Measurements from ENCODE around the gene SCARB1. TPM values are rescaled to one million over a fixed set of nuclear protein-coding genes. Genes with fewer than 3 reads are reported as not detected.
A peak's percentile ranks its signal among the peaks of the same experiment; 100 is the strongest.

The SCARB1 gene
- total RNA-seq, 6 experiments from 2014 or later, result 128 to 359 (median 214) TPM

DNA sequence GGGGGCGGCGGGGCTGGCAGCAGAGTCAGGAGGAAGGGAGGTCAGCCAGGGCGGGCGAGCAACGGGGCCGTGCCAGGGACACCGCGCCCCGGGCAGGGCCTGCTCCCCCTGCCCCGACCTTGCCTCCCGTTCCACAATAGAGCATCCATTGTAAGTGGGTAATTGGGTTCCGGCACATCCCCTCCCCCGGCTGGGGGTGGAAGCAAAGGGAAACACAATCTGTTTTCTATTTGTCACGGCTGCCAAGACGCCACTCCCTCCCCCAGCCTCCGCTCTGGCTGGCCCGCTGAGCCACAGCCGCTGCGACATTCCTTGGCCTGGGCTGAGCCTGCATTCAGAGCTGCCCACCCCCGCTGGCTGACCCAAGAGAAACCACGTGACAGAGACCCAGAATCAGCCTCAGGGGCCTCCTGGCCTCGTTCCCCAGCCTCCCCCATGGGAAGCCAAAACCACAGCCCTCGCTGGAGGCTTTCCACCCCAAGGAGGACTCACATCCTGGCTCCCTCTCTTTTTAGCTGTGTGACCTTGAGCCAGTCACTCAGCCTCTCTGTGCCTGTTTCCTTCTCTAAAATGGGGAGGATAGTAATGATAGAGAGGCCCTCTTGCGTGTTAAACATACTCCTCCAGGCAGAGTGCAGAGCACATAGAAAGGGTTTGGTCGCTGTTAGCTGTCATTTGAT, 117.6 kb downstream of the SCARB1 start:
- TF ChIP-seq, protein P1, sequence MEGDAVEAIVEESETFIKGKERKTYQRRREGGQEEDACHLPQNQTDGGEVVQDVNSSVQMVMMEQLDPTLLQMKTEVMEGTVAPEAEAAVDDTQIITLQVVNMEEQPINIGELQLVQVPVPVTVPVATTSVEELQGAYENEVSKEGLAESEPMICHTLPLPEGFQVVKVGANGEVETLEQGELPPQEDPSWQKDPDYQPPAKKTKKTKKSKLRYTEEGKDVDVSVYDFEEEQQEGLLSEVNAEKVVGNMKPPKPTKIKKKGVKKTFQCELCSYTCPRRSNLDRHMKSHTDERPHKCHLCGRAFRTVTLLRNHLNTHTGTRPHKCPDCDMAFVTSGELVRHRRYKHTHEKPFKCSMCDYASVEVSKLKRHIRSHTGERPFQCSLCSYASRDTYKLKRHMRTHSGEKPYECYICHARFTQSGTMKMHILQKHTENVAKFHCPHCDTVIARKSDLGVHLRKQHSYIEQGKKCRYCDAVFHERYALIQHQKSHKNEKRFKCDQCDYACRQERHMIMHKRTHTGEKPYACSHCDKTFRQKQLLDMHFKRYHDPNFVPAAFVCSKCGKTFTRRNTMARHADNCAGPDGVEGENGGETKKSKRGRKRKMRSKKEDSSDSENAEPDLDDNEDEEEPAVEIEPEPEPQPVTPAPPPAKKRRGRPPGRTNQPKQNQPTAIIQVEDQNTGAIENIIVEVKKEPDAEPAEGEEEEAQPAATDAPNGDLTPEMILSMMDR (IDR thresholded peaks at IDR 0.05), result no peak
- TF ChIP-seq POLR2A (IDR thresholded peaks at IDR 0.05), result no peak
- Histone ChIP-seq H3K27me3 (no peaks in the 10 kb centered on the region), H3K36me3 (no peaks in the 10 kb centered on the region), H3K4me1 (peaks cover 0 to 61% (median 29%) of the 10 kb centered on the region in 4 donors), H3K4me3 (peak overlapping the region in 1 of 3 donors; percentile 3), H3K27ac (peak overlapping the region; percentile 66 to 88 (median 70)), H3K9me3 (no peaks in the 10 kb centered on the region)
- intact Hi-C loops (cut with DNase I), result no loop called here
- 12% methylated on average over 6 of the region's 25 CpGs for WGBS (ENCODE audit: insufficient coverage, low coverage, low lambda C conversion rate, missing lambda C conversion rate)
- DNase-seq (peak; percentile 92 to 94 (median 93)), ATAC-seq (peak; percentile 71 to 84 (median 81))

DNA sequence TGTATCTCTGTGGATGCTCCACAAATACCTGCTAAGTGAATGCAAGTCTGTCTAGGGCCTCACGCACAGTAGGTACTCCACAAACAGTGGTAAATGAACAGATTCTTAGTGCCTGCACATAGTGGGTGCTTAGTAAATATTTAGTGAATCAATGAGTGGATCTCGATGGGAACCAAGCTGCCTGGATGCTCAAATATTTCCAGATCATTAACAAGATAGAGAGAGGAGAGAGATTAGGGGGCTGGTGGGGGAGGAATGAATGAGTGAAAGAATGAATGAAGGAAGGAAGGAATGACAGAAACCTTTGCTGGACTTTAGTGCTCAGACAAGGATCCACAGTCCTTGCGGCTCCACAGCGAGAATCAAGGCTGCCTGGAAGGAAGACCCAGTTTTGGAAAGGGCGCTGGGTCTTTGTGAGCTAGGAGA, 118.2 kb downstream of the SCARB1 start:
- Histone ChIP-seq H3K4me3 (no peak overlapping the region), H3K4me1 (peaks cover 0 to 61% (median 29%) of the 10 kb centered on the region in 4 donors), H3K27me3 (no peaks in the 10 kb centered on the region), H3K36me3 (no peaks in the 10 kb centered on the region), H3K9me3 (no peaks in the 10 kb centered on the region), H3K27ac (peak overlapping the region; percentile 66 to 88 (median 70))
- no peak for ATAC-seq
- TF ChIP-seq, protein P1 (IDR thresholded peaks at IDR 0.05), result no peak
- no peak for TF ChIP-seq POLR2A (IDR thresholded peaks at IDR 0.05)
- no peak for DNase-seq
- 35% methylated on average over 4 of the region's 5 CpGs for WGBS (ENCODE audit: insufficient coverage, low coverage, low lambda C conversion rate, missing lambda C conversion rate)
- intact Hi-C loops (cut with DNase I), result no loop called here

DNA sequence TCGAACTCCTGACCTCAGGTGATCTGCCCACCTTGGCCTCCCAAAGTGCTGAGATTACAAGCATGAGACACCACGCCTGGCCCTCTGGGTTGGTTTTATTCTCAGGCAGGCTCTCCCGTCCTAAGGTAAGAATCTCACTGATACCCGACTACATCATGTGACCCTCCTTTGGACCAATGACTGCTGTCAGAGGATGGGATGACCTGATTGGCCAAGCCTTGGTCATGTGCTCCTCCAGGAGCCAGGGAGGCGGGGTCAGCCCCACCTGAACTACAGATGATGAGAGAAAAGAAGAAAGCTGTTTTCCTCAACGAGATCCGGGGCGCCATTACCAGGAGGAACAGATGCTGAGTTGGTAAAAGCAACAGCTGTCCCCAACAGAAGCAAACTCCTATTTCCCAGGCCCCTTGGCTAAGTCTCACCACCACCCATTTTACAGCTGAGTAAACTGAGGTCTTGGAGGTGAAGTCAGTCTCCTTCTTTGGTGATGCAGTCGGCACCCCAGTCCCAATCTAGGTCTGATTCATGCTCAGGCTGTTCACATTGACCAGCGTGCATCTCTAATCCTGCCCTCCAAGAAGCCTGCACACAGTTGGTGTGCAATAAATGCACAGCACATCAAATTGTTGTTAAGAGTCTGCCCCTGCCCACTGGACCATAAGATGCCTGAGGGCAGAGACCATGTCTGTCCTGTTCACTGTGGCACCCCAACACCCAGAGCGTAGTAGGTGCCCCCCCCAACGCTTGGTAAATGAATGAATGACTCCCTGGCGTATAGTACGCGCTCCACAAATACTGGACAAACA, 118.8 kb downstream of the SCARB1 start:
- DNase-seq (no peak), ATAC-seq (no peak)
- Histone ChIP-seq H3K9me3 (no peaks in the 10 kb centered on the region), H3K36me3 (no peaks in the 10 kb centered on the region), H3K4me3 (no peak overlapping the region), H3K27me3 (no peaks in the 10 kb centered on the region), H3K4me1 (peaks cover 0 to 58% (median 28%) of the 10 kb centered on the region in 4 donors), H3K27ac (peak overlapping the region in 2 of 3 donors; percentile 70 to 88)
- 85% methylated on average over 7 of the region's 15 CpGs for WGBS (ENCODE audit: insufficient coverage, low coverage, low lambda C conversion rate, missing lambda C conversion rate)
- no peak for TF ChIP-seq POLR2A (IDR thresholded peaks at IDR 0.05)
- TF ChIP-seq, protein P1 (IDR thresholded peaks at IDR 0.05), result no peak
- intact Hi-C loops (cut with DNase I), result no loop called here

DNA sequence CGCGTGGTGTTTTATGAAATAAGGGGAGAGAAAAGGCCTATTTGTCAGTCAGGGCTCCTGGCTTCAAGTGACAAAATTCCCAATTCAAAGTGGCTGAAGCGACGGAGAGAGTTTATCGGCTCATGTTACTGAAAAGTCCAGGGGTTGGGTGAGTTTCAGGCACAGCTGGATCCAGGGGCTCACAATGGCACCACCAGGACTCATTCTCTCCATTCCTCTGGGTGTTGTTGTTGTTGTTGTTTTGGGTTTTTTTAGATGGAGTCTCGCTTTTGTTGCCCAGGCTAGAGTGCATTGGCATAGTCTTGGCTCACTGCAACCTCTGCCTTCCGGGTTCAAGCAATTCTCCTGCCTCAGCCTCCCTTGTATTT, 119.4 kb downstream of the SCARB1 start:
- 98% methylated on average over 6 of the region's 7 CpGs for WGBS (ENCODE audit: insufficient coverage, low coverage, low lambda C conversion rate, missing lambda C conversion rate)

More for the DNA sequence above, 119.4 kb downstream of the SCARB1 start:
- intact Hi-C loops (cut with DNase I), result no loop called here
- Histone ChIP-seq H3K9me3 (no peaks in the 10 kb centered on the region), H3K27ac (no peak overlapping the region), H3K4me3 (no peak overlapping the region), H3K36me3 (no peaks in the 10 kb centered on the region), H3K4me1 (peaks cover 0 to 52% (median 25%) of the 10 kb centered on the region in 4 donors), H3K27me3 (no peaks in the 10 kb centered on the region)
- DNase-seq (no peak), ATAC-seq (no peak)
- TF ChIP-seq, protein P1 (IDR thresholded peaks at IDR 0.05), result no peak
- no peak for TF ChIP-seq POLR2A (IDR thresholded peaks at IDR 0.05)

All from right lobe of liver (tissue), 6 donors.